ENCODE measurements around the gene CMYA5. TPM values are rescaled to one million over a fixed set of nuclear protein-coding genes. Genes with fewer than 3 reads are reported as not detected.

The CMYA5 gene
- total and polyA plus RNA-seq, 2 donors: 2.7 to 7.2 TPM

Other genes with a start within 250 kb of the CMYA5 start
- gene HOMER1, start 175.7 kb upstream of the CMYA5 start, total RNA-seq: 13.5 TPM
- gene HOMER1, start 175.7 kb upstream of the CMYA5 start, polyA plus RNA-seq: 2.0 TPM
- 40.8 TPM for gene TENT2, start 77.4 kb upstream of the CMYA5 start, total RNA-seq
- 66.8 TPM for gene TENT2, start 77.4 kb upstream of the CMYA5 start, polyA plus RNA-seq